GM12864 (cell line): Measurements from ENCODE around the gene GPR158.

Experiments
- DNase-seq: peaks from one replicate; pipeline ENCODE4 v3.0.0-alpha.2; 2011; ENCODE audit warnings: low read depth
- H3K4me3 ChIP-seq: 2 replicates; pipeline ENCODE4 v1.5.1; 2011; ENCODE audit warnings: mild to moderate bottlenecking, low read depth, low read length, control low read depth
- CTCF ChIP-seq: IDR thresholded peaks from 2 replicates; pipeline ENCODE4 v1.5.1; 2011; ENCODE audit warnings: low read depth, mild to moderate bottlenecking, moderate library complexity, low read length, control low read depth, inconsistent platforms; ENCODE audit errors: missing control alignments

The GPR158 gene

GRCh38 chr10:25176421-25176968 lies 1.7 kb downstream of the GPR158 start:
- TF ChIP-seq CTCF, result no peak
- no peak overlapping the region for H3K4me3 ChIP-seq
- no peak for DNase-seq

- TF ChIP-seq CTCF, result no peak
- DNase-seq, result no peak
- H3K4me3 ChIP-seq, result no peak overlapping the region
These were observed 2.4 kb downstream of the GPR158 start for GRCh38 chr10:25177093-25177753.

GRCh38 chr10:25177754-25178135 lies 2.9 kb downstream of the GPR158 start:
- DNase-seq, result no peak

GRCh38 chr10:25178411-25178810 lies 3.6 kb downstream of the GPR158 start:
- no peak overlapping the region for H3K4me3 ChIP-seq
- DNase-seq, result no peak
- TF ChIP-seq CTCF, result no peak

More at GRCh38 chr10:25177754-25178135, 2.9 kb downstream of the GPR158 start:
- TF ChIP-seq CTCF, result no peak
- H3K4me3 ChIP-seq, result no peak overlapping the region

GRCh38 chr10:25180801-25181200 lies 6.0 kb downstream of the GPR158 start:
- no peak for DNase-seq
- TF ChIP-seq CTCF, result no peak
- H3K4me3 ChIP-seq, result no peak overlapping the region

GRCh38 chr10:25182636-25183035 lies 7.8 kb downstream of the GPR158 start:
- H3K4me3 ChIP-seq, result no peak overlapping the region
- DNase-seq, result no peak
- TF ChIP-seq CTCF, result no peak
